NCI-H2107 treated with DMSO at 0.1 percent for 48 hours (cell line): Measurements from ENCODE around the gene PPP1R3G.

Source experiments
- DNase-seq: peaks from one replicate; lab custom pipeline; 2025; ENCODE audit not compliant: unreplicated experiment; lab: John Stamatoyannopoulos, UW

Gene PPP1R3G

DNA sequence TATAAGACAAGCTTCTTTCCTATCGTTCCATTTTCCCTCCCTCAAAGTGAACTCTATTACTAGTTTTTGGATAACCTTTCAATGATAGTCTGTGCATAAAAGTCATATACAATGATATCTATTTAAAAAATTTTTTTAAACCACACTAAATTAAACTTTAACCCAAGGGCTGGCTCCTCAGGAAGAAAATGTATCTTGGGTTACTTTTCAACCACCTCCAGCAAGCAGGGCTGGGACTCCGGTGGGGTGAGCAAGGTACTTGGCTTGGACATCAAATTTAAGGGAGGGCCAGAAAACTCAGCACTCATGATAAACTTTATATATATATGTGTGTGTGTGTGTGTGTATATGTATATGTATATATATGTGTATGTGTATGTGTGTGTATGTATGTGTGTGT lies 13.9 kb upstream of the PPP1R3G start:
- DNase-seq, result no peak

DNA sequence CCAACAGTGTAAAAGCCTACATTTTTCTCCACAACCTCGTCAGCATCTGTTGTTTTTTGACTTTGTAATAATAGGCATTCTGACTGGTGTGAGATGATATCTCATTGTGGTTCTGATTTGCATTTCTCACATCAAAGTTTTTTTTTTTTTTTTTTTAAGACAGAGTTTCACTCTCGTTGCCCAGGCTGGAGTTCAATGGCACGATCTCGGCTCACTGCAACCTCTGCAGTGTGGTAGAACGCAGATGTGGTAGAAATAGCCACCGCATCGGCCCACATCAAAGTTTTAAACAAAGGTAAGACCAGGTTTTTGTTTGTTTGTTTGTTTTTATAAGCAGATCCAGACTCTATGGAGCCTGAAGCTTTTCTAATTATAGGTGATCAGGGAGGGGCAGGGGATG lies 12.7 kb upstream of the PPP1R3G start:
- DNase-seq, result no peak

DNA sequence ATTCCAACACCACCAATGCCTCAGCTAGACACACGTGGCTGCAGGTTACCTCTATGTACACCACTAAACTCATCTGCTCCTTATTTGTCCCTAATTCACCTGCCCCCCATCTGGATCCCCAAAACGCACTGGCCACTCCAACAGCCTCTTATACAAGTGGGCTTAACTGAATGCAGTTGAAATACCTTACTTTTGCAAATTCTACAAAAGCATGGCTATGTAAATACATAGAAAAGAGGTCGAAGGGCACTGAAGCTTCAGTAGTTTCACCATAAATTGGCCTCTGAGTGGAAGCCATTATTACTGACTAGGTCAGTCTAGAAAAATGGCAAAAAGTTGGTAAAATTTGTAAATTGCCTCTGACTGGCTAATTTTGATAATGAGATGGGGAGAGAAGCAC lies 11.1 kb upstream of the PPP1R3G start:
- DNase-seq, result no peak

DNA sequence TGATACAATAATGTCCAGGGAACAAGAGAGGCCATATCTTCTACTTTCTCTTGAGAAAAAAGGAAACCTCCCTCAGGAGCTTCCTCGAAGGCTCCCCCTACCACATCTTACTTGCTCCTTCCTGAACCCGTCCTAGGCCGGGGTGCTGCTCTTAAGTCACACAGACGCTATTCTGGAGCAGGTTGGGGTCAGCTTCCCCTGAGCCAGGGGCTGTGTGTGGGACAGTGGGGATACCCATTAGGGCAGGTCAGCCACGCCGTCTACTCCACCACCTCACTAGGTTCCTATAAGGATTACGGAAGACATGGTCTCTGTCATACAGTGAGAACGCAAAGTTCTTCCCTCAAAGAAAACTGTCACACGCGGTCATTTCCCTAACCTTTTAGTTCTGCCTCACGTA lies 8.2 kb upstream of the PPP1R3G start:
- no peak for DNase-seq

DNA sequence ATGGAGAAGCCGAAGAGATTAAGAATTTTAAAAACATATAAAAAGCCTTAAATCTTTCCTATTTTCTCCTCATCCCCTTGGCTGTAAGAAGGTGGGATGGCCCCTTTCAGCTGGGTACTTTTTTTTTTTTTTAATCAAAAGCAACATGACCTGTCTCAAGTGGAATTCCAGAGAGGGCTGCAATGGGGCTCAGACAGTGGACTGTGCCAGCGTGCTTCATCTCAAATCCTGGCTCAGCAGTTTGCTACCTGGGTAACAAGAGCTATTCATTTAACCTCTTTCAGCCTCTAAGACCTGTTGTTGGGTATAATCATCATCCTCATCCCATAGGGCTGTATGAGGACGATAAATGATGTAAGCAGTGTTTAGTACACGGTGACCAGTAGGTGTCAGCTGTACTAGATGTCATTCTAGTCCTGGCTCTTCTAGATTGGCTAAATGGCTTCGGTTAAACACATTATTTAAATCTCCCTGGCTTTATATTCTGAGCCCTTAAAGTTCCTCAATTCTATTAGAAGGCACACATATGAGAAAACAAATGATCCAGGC lies 6.9 kb upstream of the PPP1R3G start:
- no peak for DNase-seq

DNA sequence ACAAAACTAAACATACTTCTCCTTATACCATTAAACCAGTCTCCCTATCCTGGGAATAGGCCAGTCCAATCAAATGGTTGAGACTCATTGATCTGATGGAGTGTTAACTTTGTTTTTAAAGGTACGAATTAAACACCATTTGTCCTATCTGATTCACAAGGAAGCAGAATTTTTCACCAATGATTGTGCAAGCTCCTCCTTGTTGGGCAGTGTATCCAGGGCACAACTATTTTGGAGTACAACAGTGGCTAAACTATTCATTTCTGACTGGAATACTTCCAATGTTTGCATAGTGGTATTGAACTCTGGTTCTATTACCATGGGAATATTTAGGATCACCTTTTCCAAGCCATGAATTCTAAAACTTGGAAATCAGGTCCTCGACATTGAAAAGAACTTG lies 5.4 kb upstream of the PPP1R3G start:
- DNase-seq, result no peak

DNA sequence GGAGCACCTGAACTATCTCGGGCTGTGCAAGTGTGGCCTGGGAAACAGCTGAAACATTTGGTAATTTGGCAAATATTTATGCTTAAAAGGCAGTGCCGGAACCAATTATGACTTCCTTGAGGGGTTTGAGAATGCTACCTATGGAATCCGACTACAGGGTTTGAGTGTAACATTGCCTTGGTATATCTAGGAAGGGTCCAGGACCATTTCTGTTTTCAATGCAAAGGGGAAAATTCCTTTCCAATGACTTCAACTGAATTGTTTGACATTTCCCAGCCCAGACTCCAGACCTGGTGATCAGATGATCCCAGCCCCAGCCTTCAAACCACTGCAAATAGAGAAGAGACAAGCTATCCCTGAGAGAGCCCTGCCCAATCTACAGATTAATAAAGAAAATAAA lies 4.6 kb upstream of the PPP1R3G start:
- no peak for DNase-seq

DNA sequence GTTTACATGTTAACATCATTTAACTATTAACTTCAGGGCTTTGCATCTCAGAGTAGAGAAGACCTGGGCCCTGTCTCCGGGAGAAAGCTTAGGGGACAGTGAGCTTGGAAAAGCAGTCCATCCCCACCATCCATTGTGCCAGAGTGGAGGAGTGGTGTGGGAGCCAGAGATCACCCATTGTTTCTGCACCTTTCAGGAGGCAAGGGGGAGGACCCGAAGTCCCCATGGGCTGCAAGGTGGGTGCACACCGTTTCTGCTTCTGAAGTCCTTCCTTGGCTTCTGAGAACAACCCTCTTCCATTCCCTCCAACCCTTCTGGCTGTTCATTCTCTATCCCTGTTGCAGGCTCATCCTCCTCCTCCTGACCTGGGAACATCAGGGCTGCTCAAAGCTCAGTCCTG lies 4.0 kb upstream of the PPP1R3G start:
- no peak for DNase-seq

DNA sequence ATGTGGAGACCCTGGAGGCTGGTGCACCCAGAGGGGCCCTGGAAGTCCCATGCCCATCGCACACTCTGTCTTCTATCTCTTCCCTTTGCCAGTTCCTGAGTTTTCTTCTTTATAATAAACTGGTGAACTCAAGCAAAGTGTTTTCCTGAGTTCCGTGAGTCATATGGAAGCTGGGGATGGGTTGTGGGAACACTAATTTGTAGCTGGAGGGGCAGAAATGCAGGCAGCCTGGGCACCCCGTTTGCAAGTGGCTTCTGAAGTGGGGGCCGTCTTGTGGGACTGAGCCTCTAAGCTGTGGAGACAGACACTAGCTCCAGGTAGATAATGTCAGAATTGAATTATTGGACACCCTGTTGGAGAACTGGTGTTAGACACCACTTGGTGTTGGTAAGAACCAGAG lies 3.2 kb upstream of the PPP1R3G start:
- no peak for DNase-seq

DNA sequence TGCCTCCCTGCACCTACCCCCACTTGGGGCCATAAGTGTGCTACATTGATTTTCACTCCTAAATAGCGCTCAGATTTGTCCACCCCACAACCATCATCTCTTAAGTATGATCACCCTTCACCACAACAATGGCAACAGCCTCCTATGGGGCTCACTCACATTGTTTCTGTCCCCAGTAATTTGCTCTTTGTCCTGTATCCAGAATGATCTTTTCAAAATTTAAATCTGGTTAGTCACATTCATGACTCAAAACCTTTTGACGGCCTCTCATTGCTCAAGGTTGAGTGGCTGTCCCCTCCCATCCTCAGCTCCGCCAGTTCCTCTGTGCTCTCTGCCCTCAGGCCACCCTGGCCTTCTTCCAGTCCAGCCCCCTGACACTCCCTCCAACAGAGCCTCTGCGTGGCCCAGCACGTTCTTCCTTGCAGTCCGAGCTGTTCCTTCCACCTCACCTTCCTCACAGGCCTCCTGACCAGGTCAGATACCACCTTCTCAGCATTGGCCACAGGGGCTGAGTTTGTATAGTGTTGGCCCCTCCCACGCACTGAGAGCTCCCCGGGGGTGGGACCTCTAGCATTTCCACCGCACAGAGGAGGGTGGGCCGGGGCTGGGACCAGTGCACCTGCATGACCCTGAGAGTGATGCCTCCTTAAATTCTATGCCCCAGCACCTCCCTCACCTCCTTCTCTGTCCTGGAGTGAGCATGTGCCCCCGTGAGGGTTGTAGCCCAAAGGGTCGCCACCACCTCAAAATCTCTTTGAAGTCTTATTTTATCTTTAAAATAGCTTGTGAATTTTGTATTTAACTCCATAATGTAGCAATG lies 2.4 kb upstream of the PPP1R3G start:
- no peak for DNase-seq

DNA sequence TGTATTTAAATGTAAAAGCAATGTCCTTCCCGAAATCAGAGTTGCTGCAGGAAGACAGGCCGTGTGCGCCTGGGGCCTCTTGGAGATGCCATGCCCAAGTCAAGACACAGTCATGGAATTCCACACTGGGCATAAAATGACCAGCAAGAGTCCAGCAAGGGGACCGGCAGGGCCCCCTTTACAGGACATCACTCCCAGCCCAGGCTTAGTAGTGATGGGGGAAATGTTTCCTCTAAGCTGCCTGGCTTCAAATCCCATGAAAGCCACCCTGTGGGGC lies 1.9 kb upstream of the PPP1R3G start:
- no peak for DNase-seq

DNA sequence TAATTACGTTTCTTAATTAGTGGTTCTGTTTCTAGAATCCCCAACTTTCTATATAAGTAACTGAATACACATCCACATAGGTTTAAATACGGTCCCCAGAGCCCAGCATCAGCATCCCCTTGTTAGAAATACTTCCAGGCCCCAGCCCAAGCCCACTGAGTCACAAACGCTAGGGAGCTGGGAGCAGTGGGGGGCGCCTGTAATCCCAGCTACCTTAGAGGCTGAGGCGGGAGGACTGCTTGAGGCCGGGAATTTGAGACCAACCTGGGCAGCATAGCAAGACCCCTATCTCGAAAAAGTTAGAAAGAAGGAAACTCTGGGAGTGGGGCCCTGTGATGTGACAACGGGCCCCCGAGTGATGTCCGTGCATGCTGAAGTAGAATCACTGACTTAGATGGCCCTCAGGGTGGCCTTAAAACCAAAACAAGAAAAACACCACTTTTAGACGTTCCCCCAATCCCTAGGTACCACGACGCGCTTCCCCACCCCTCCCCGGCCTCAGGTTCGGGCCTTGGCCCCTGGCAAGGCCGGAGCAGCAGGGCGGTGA lies 1.3 kb upstream of the PPP1R3G start:
- DNase-seq, result no peak

DNA sequence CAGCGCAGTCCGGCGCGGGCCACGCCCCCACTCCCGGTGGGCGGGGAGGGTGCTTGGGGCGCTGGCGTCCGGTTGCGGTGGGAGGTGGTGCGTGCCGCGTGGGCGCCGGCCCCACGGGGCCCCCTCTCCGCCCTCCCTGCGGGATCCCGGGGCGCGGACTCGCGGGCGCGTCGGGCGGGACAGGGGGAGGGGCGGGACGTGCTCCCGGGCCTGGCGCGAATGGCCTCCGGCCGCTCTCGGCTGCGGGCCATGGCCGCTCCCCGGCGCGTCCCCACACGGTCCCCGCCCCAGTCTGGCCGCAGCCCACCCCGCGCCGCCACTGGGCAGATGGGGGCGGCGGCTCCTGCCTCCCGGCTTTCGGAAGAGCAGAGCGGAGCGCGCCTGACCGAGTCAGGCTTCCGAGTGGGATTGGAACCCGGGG lies 771 bp upstream of the PPP1R3G start:
- no peak for DNase-seq

DNA sequence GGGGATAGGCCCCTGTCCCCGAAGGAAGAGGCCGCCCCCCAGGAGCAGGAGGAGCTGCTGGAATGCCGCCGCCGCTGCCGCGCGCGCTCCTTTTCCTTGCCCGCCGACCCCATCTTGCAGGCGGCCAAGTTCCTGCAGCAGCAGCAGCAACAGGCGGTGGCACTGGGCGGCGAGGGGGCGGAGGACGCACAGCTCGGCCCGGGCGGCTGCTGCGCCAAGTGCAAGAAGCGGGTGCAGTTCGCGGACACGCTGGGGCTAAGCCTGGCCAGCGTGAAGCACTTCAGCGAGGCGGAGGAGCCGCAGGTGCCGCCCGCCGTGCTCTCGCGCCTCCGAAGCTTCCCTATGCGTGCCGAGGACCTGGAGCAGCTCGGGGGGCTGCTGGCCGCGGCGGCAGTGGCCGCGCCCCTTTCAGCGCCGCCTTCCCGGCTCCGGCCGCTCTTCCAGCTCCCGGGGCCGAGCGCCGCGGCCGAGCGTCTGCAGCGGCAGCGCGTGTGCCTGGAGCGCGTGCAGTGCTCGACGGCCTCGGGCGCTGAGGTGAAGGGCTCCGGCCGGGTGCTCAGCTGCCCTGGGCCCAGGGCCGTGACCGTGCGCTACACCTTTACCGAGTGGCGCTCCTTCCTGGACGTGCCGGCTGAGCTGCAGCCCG lies 630 bp downstream of the PPP1R3G start:
- no peak for DNase-seq

DNA sequence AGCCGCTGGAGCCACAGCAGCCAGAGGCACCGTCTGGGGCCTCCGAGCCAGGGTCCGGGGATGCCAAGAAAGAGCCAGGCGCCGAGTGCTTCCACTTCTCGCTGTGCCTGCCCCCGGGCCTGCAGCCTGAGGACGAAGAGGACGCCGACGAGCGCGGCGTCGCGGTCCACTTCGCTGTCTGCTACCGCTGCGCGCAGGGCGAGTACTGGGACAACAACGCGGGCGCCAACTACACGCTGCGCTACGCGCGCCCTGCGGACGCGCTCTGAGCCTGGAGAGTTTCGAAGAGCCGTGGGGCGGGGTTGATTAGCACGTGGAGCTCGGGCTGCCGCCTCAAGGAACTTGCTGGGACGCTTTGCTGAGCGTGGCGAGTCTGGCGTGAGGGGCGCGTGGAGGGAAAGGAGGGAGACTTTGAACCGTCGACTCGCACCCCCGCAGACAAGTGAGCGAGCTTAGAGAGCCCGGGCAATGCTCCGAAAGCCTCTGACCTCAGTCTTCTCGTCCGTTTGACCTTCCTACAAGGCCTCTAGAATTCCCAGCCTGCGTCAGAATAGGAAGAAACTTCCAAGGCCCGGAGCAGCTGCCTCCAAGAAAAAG lies 1.3 kb downstream of the PPP1R3G start:
- no peak for DNase-seq

DNA sequence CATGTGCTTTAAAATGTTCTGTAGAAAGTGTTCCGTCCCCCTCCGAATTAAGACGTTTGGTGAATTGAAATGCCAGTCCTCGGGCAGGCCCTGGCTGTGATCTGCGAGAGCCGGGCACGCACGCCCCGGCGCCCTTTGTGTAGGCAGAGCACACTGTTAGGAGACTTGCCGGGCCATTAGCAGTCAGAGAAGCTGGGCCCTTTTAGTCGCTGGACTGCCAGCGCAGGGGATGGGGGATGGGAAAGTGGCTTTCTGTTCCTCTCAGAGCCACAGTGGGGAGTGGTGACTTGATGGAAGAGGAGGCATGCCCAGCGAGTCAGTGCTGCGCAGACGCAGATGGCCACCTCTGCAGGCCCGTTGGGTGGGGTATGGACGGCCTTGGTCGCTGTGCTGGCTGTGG lies 2.2 kb downstream of the PPP1R3G start:
- no peak for DNase-seq

DNA sequence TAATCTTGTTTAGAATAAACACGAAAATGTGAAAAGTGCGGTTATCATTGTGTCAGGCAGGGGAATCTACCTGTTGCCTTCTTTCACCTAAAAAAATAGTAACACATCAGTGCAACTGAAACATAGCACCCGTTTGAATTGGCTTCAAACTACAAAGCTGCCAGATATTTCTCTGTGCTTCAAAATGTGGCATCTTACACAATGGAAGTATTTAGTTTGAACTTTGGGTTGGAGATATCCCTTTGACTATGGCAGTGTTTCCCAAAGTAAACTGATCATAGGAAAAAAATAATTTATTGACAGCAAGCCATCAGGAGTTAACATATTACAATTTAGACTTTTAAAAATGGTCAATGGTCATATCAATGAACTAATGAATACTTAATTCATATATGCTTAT lies 3.6 kb downstream of the PPP1R3G start:
- no peak for DNase-seq

DNA sequence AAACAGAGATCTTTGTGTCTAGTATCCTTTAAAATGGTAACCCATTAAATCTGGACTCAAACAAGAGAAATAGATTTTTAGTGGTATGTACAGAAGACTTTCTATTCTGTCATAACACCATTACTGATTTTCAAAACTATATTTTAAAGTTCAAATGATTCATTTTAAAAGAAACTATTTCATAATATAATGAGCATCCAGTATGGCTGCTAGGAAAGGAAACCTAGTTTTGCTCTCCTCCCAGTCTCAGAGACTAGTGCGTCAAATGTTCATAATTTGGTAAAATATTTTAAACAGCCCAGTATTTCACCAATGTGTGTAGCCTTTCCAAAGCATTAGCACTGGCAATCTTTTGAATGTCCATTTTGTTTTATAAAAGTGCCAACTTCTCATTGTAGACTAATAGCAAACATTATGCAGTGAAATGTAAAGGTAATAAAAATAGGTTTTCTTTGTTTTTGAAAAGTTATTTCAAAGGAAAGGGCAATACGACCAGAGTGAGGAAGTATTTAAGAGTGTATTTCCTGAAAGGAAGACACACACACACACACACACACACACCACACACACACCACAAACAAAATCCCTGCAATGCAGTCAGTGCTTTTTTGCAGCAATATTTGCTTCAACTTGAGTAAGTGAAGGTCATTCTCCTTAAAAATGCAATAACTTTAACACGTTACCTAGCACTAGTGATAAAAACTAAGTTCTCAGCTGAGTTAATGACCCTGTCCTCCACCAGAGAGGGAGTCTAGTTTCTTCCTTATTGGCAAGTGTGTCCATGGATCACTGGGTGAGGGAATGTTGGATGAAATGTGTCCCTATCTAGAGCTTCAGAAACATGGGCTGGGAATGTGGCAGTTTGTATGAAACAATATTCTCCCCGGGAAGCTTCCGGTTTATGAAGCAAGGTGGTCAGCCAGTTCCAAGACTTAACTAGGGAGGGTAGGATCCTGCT lies 4.6 kb downstream of the PPP1R3G start:
- no peak for DNase-seq

DNA sequence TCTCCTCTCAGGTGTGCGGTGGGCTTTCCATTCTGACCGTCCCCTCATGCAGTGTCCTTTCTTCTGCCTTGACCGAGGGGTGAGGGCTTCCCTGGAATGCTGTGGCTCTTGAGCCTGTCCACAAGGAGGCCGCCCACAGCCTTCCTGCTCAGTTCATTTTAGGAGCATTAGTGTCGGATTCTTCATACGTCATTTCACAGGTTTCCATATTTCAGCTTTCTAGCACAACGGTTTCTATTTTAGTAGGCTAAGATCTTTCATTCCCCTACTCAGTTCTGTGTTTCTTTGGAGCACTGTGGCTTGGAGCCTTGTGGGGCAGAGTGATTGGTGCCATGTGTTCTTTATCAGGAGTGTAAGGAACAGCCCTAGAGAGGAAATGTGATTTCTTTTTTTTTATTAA lies 5.5 kb downstream of the PPP1R3G start:
- no peak for DNase-seq

DNA sequence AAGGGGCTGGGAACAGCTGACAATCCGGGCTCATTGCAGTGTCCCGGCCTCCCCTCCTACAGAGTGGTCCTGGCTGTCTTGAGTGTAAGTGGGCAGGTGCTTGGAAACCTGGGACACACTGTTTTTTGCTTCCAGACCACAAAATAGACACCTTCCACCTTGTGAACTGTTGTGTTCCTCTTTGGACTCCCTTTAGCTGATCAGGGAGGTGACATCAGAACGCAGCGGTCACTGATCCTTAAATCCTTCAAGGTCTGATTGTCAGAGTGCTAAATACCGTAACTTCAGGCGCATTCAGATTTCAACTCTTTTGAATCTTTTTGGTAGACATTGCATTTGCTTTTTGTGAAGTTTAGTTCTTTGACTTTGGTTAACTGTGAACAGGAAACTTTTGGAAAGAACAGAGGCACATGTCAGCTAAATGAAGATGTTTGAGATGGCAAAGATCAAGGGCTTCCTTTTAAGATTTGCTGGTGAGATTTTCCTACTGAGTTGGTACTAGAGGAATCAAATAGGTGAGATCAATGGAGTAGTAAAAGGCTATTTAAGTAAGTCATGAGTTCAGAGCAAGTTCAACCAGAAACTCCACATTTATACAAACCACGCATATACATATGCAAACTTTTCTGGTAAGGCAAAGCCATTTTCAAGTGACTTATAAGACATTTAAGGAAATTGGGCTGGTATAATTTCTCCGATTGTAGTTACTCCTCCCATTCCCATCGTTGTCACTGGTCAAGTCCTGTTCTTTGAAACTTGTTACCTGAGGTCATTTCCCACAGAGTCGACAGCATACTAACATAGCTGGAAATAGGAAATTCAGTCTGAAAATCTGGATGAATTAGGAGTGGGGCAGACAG lies 6.3 kb downstream of the PPP1R3G start:
- no peak for DNase-seq
